OCI-LY3 (cell line): Measurements from ENCODE around the gene ZNF641.

Experiments
- EZH2phosphoT487 ChIP-seq: fragments of 200-600 bp; shearing (Covaris generic); IDR thresholded peaks from 2 replicates; pipeline ENCODE4 v1.6.1; 2018; ENCODE audit warnings: antibody characterized with exemption, mixed run types, low read depth
- TF ChIP-seq, protein P1 (sequence below): fragments of 200-600, 300-600 bp; sonication (generic); IDR thresholded peaks from 2 replicates; pipeline ENCODE4 v1.5.1; 2014; ENCODE audit warnings: antibody characterized with exemption, low read length, low read depth

- TF ChIP-seq, protein P1, sequence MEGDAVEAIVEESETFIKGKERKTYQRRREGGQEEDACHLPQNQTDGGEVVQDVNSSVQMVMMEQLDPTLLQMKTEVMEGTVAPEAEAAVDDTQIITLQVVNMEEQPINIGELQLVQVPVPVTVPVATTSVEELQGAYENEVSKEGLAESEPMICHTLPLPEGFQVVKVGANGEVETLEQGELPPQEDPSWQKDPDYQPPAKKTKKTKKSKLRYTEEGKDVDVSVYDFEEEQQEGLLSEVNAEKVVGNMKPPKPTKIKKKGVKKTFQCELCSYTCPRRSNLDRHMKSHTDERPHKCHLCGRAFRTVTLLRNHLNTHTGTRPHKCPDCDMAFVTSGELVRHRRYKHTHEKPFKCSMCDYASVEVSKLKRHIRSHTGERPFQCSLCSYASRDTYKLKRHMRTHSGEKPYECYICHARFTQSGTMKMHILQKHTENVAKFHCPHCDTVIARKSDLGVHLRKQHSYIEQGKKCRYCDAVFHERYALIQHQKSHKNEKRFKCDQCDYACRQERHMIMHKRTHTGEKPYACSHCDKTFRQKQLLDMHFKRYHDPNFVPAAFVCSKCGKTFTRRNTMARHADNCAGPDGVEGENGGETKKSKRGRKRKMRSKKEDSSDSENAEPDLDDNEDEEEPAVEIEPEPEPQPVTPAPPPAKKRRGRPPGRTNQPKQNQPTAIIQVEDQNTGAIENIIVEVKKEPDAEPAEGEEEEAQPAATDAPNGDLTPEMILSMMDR = no peak
- no peak for TF ChIP-seq EZH2phosphoT487
Observed at GRCh38 chr12:48339442-48340117, 11.1 kb downstream of the ZNF641 start.
